ENCODE data around the gene PRKAA1.

DNA sequence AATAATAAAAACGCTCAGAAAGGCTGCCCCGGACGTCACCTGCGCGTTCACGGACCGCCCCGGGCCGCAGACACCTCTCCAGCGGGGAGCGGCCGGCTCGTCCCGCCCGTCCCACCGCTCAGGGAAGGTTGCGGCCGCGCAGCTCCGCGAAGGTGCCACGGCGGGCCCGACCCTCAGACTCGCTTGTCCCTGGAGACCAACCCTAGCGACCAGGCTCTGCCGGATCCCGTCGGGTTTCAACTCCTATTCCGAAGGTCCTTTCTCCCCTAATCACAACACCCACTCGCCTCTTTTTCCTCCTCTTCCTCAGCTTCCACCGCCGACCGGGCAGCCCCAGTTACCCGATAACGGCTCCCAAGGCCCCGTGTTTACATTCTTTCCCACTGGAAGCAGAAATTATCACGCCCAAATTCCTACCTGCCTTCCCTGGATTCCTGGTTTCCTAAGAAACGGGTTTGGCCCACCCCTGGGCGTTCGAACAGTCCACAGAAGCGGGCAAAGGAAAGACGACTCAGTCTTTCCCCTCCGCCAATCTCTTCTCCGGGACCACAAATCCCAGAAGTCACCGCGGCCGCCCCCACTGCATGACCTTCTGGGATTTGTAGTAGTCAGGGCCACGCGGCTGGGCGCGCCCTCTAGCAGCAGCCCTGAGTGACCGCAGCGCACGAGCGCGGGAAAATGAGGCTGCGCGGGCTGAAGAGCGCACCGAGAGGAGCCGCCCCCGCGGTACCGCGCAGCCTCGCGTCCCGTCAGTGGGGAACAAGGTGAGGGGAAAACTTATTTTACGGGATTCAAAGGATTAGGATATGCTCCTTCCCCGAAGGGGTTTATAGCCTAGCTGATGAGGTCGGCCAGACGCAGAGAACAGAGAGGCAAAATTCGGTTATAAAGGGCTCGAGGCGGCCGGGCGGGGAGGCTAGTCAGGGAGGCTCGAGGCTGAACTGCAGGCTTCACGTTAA is 42.5 kb downstream of the PRKAA1 start, which contains the start of gene TTC33:
- TF ChIP-seq CHD2 (IDR thresholded peaks at IDR 0.05; ENCODE audit: low read length, partially characterized antibody) (peak; percentile 91), POLR2AphosphoS5 (IDR thresholded peaks at IDR 0.05; ENCODE audit: low read depth, low read length) (peak; percentile 51), FOSL2 (IDR thresholded peaks at IDR 0.05; ENCODE audit: borderline replicate concordance, low read depth) (no peak; the same call in 1 of the 2 replicates)
- TF ChIP-seq, protein P1, sequence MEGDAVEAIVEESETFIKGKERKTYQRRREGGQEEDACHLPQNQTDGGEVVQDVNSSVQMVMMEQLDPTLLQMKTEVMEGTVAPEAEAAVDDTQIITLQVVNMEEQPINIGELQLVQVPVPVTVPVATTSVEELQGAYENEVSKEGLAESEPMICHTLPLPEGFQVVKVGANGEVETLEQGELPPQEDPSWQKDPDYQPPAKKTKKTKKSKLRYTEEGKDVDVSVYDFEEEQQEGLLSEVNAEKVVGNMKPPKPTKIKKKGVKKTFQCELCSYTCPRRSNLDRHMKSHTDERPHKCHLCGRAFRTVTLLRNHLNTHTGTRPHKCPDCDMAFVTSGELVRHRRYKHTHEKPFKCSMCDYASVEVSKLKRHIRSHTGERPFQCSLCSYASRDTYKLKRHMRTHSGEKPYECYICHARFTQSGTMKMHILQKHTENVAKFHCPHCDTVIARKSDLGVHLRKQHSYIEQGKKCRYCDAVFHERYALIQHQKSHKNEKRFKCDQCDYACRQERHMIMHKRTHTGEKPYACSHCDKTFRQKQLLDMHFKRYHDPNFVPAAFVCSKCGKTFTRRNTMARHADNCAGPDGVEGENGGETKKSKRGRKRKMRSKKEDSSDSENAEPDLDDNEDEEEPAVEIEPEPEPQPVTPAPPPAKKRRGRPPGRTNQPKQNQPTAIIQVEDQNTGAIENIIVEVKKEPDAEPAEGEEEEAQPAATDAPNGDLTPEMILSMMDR (IDR thresholded peaks at IDR 0.05): peak; percentile 66
- TF ChIP-seq, protein P2, sequence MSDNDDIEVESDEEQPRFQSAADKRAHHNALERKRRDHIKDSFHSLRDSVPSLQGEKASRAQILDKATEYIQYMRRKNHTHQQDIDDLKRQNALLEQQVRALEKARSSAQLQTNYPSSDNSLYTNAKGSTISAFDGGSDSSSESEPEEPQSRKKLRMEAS (IDR thresholded peaks at IDR 0.05; ENCODE audit: low read depth): peak; percentile 96
